GM19099 (cell line): ENCODE data around the gene RRP8.

Source experiments
- POLR2A ChIP-seq: IDR thresholded peaks from 3 replicates; pipeline ENCODE4 v1.6.1; 2011; ENCODE audit warnings: low read depth; ENCODE audit not compliant: insufficient read length; ENCODE audit errors: extremely low read depth

Gene RRP8

GRCh38 chr11:6574816-6575715, 28.4 kb downstream of the RRP8 start:
- no peak for TF ChIP-seq POLR2A

DNA sequence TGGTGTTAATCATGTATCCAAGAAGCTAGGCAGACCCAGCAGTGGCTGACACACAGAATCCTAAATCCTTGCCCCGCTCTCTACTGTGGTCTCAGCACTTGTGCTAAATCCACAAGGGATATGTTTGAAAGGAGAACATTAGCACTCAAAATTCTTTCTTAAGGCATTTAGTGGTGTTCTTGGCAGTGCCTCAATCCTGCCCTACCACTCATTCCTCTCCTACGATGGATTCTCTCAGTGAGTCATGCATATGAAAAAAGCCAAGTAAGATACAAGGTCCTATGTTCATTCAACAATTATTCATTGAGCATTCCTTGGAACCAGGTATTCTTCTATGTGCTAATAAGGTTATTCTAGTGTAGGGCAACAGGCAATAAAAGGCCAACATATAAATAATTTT, 31.2 kb downstream of the RRP8 start:
- no peak for TF ChIP-seq POLR2A

GRCh38 chr11:6571434-6572008, 31.9 kb downstream of the RRP8 start:
- TF ChIP-seq POLR2A, result no peak

GRCh38 chr11:6570691-6571427, 32.6 kb downstream of the RRP8 start:
- no peak for TF ChIP-seq POLR2A

- no peak for TF ChIP-seq POLR2A
These were observed 33.7 kb downstream of the RRP8 start for GRCh38 chr11:6569706-6570105.

GRCh38 chr11:6568191-6568918, 35.1 kb downstream of the RRP8 start:
- no peak for TF ChIP-seq POLR2A

DNA sequence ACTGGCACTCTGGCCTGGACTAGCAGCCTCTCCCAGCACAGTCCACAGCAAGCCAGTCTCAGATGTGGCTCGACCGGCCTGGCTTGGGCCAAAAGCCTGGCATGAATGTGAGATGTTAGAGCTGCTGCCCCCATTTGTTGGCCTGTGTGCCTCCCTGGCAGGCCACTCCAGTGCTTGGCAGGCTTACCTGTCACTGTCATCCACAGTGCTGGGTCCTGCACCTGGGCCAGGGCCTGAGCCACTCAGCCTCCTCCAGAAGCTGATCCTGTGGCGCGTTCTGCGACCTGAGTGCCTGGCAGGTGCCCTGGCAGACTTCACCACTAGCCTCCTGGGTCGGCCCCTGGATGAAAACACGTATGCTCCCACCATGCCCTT, 36.1 kb downstream of the RRP8 start:
- TF ChIP-seq POLR2A, result no peak

- TF ChIP-seq POLR2A, result no peak
These were observed 36.6 kb downstream of the RRP8 start for GRCh38 chr11:6566704-6567370.

GRCh38 chr11:6565988-6566703, 37.3 kb downstream of the RRP8 start:
- no peak for TF ChIP-seq POLR2A

GRCh38 chr11:6565325-6565724, 38.1 kb downstream of the RRP8 start:
- TF ChIP-seq POLR2A, result no peak

DNA sequence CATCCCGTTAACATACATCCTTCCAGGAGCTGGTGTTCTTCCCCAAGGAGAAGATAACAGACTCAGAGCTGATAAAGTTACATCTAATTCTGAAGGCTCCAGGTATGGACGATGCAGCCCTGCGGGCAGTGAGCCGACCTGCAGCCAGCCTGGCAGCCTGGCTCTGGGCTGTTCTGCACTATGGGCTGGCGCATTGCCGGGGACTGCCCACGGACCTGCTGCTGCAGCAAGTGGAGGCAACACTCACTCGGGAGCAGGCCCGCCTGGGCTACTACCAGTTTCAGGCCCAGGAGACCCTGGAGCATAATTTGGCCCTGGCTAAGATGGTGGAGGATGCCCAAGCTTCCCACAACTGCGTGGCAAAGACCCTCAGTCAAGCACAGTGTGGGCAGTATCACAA, 39.7 kb downstream of the RRP8 start:
- TF ChIP-seq POLR2A, result no peak

- no peak for TF ChIP-seq POLR2A
These were observed 40.2 kb downstream of the RRP8 start for GRCh38 chr11:6563121-6563619.

- TF ChIP-seq POLR2A, result no peak
These were observed 42.1 kb downstream of the RRP8 start for GRCh38 chr11:6561288-6561687.

DNA sequence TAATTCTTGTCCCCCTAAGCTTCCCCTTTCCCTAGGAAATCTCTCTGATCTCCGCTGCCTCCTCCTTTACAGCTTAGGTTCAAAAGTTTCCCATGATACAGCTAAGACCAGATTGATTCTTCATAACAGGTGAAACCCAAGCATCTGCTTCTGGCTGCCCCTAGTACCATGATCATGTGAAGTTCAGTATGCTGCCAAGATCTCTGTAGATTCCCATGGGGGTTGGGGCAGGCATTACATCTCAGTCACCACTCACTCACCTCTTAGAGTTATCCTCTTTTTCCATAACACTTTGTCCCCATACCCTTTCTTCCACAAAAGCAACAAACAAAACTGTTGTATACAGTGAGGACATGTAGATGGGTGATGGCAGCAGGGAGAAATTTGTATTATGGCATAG, 44.0 kb downstream of the RRP8 start:
- no peak for TF ChIP-seq POLR2A
